HS-27A (cell line): ENCODE measurements around the gene TULP4.
"Not testable (repeated sequence)": the region's sequence is repeated elsewhere in the genome, so short reads cannot be mapped to it uniquely, and the experiment has no call there.

Source experiments
- DNase-seq: peaks from one replicate; pipeline ENCODE4 v3.0.0-alpha.2; 2012; ENCODE audit warnings: low read depth, missing footprints

Gene TULP4

GRCh38 chr6:158328952-158329351 lies 16.7 kb downstream of the TULP4 start:
- no peak for DNase-seq

- no peak for DNase-seq
Measured at GRCh38 chr6:158329531-158329930, 17.3 kb downstream of the TULP4 start.

GRCh38 chr6:158330016-158330415 lies 17.8 kb downstream of the TULP4 start:
- DNase-seq, result no peak

GRCh38 chr6:158332237-158332636 lies 20.0 kb downstream of the TULP4 start:
- no peak for DNase-seq

- DNase-seq, result no peak
Measured at GRCh38 chr6:158333094-158333493, 20.8 kb downstream of the TULP4 start.

GRCh38 chr6:158334534-158334933 lies 22.3 kb downstream of the TULP4 start:
- no peak for DNase-seq

- no peak for DNase-seq
Measured at GRCh38 chr6:158337332-158337731, 25.1 kb downstream of the TULP4 start.

GRCh38 chr6:158338311-158339112 lies 26.2 kb downstream of the TULP4 start:
- no peak for DNase-seq

- not testable (repeated sequence) for DNase-seq
Measured at GRCh38 chr6:158339197-158339596, 26.9 kb downstream of the TULP4 start.

GRCh38 chr6:158340252-158340651 lies 28.0 kb downstream of the TULP4 start:
- DNase-seq, result no peak

- DNase-seq, result no peak
Measured at GRCh38 chr6:158344534-158344933, 32.3 kb downstream of the TULP4 start.

GRCh38 chr6:158345444-158345843 lies 33.2 kb downstream of the TULP4 start:
- DNase-seq, result not testable (repeated sequence)

- DNase-seq, result no peak
Measured at GRCh38 chr6:158347335-158347734, 35.1 kb downstream of the TULP4 start.

- DNase-seq, result not testable (repeated sequence)
Measured at GRCh38 chr6:158348737-158349504, 36.7 kb downstream of the TULP4 start.

- not testable (repeated sequence) for DNase-seq
Measured at GRCh38 chr6:158349505-158350275, 37.4 kb downstream of the TULP4 start.

- not testable (repeated sequence) for DNase-seq
Measured at GRCh38 chr6:158350731-158351130, 38.5 kb downstream of the TULP4 start.

GRCh38 chr6:158353883-158354877 lies 41.9 kb downstream of the TULP4 start:
- peak; percentile 4 for DNase-seq

- no peak for DNase-seq
Measured at GRCh38 chr6:158356586-158357546, 44.6 kb downstream of the TULP4 start.

- DNase-seq, result no peak
Measured at GRCh38 chr6:158357570-158358216, 45.4 kb downstream of the TULP4 start.
